SKM-1 (cell line): ENCODE measurements around the gene FSD1.

Experiments
- DNase-seq: peaks from one replicate; lab custom pipeline; 2025; ENCODE audit not compliant: unreplicated experiment; lab: John Stamatoyannopoulos, UW

FSD1 gene

DNA sequence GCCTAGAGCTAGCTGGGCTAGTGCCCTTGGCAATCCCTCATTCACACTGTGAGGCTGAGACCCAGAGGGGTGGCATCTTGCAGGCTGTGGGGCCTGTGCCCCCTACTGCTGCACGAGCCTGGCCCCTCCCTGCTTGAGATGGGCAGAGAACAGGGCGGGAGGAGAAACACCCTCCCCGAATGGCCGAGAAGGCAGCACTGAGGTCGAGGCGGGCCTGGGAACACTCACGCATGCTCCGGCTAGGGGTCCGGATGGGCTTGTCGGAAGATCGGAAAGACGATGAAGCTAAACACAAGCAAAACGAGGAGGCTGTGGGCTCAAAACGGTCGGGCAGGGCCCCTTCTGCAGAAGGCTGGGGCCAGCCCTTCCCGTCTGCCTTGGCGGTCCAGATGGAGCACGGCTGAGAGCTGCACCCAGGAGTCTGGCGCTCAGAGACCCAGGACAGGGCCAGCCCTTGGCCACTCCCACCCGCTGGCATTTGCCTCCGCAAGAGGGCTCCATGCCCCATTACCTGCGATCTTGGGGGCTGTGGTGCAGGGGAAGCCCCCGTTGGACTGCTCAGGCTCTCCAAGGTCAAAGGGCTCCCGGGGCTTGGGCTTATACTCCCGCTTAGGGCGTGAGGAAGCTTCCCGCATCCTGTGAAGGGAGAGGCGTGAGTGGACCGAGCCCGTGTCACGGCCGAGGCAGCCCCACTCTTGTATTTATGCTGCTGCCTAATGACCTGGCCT lies 57.9 kb downstream of the FSD1 start:
- no peak for DNase-seq

DNA sequence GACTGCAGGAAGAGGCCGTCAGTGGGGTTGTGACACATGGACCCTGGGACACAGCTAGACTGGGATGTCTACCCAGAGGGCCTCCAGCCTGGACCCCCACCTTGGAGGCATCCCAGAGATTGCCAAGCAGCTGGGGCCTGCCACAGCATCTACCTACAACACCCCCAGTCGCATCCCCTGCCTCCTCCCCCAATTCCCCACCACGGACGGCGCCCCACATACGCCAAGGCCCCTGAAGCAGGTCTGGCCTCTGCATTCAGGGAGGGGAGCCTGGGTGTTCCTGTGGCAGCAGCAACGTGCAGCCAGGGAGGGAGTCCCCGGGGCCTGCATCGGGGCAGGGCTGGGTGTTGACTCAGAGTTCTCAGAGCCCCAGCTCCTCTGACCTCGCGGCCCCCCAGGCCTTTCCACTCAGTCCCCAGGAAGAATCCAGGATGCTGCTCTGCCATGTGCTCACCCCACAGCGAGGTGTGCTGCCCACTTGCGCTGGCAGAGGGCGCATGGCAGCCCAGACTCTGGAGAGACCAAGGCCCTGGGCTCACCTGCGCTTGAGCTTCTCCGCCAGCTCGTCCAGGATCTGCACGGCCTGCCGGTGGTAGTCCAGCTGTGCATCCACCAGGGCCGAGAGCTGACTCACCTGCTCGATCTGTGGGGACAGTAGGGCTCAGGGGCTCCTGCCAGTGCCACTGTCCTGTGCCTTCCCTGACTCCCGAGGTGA lies 58.6 kb downstream of the FSD1 start:
- no peak for DNase-seq

DNA sequence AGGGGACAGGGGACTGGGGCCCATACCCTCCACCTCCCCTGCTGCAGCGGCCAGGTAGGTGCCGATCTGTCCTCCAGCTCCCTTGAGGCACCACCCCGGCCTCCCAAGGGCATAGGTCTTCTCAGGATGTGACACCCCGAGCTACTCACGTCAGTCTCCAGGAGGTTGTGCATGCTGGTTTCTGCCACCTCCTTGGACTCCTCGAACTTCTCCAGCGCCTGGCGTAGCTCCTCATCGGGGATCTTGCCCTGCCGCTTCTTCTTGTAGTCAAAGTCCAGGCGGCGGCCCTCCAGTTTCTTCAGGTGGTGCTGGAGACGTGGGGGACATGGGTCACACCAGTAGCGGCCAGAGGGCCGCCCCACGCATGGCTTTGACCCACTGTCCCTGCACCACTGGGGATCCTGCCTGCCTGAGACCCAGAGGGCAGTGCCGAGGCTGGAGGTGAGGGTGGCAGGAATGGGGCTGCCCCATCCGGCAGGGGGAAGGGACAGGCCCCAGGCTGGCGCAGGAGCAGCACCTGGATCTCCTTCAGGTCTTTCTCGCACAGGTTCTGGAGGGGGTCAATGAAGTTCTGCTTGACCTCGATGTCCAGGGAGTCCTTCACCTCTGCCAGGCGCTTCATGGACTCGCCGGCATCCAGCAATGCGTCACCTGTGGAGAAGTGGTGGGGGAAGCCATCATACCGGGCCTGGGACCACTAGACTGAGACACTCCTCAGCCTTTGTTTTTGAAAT lies 59.3 kb downstream of the FSD1 start:
- DNase-seq = no peak

- no peak for DNase-seq
Measured at GRCh38 chr19:4365341-4365740, 60.9 kb downstream of the FSD1 start.

DNA sequence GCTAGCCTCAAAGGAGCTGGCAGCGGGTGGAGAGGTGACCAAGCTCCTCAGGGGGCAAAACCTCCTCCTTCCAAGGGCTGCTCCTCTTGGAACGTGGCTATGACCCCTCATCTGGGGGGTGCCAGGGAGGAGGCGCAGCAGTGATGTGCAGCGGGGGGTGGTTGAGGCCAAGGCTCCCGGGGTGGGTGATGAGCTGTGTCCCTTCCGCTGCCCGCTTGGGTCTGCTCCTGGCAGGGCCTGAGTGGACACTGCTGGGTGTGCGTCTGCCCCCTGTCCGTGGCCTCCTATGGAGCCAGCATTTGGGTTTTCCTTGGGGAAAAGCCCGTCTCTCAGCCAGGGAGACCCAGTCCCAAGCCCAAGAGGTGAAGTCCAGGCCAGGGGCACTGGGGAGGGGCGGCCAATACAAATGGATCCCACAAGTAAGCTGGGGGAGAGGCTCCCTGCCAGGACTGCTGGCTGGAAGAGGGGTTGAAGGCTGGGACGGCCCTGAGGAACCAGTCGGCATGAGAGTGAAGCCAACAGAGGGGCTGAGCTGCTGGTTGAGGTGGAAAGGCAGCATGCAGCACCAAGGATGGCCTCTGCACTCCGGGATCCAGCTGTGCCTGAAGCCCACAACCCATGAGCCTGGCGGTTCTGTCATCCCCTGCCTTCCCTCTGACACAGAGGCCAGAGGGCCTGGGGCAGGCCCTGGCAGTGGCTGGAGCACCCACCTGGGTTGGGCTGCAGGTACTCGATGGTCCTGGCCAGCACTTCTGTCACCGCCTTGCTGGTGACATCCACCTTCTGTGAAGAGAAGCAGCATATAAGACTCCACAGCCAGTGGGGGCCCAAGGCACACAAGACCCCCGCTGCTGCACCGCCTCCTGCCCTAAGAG lies 61.6 kb downstream of the FSD1 start:
- no peak for DNase-seq

GRCh38 chr19:4366666-4367335 lies 62.4 kb downstream of the FSD1 start:
- no peak for DNase-seq

GRCh38 chr19:4367336-4367723 lies 62.9 kb downstream of the FSD1 start:
- DNase-seq = no peak

DNA sequence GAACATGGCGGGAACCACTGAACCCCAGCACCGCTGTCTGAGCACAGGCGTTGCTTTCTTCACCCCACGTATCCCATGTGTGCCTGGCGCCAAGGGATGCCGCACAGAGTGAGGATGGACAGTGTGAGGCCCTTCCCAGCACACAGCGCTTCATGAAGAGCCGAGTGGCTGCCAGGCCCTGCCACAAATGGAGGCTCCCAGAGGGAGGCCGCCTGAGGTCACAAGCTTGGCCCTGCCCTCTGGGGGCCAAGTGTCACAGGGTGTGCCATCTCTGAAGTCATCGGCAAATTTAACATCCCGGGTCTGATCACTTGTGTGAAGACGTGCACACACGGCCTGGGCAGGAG lies 63.4 kb downstream of the FSD1 start:
- DNase-seq = no peak

DNA sequence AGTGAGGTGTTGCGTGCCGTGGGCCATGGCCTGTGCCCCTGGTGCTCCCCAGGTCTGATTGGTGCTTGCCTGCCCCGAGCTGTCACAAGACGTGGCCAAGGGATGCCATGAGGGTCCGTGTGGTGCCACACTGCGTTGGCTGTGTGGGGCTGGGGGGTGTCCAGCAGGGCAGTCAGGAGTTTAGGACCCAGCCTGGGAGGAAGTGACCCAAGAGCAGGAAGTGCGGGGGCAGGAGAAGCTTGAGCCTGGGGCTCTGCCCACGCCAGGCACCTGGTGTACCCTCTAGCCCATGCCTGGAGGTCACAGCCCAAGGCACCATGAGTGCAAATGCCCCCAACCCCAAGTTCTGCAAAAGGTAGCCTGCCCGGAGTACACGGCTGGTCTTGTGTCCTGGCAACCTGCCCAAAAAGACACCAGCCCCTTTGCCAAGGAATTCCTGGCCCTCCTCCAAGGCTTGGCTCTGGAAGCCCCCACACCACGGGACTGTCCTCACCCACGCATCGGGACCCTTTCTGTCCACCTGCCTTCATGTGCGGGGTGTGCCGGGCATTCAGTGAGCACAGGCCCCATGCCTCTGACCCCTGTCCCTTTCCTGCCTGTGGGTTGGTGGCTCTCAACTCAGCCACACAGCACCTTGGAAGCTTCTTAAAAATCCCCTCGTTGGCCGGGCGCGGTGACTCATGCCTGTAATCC lies 63.9 kb downstream of the FSD1 start:
- DNase-seq = no peak

DNA sequence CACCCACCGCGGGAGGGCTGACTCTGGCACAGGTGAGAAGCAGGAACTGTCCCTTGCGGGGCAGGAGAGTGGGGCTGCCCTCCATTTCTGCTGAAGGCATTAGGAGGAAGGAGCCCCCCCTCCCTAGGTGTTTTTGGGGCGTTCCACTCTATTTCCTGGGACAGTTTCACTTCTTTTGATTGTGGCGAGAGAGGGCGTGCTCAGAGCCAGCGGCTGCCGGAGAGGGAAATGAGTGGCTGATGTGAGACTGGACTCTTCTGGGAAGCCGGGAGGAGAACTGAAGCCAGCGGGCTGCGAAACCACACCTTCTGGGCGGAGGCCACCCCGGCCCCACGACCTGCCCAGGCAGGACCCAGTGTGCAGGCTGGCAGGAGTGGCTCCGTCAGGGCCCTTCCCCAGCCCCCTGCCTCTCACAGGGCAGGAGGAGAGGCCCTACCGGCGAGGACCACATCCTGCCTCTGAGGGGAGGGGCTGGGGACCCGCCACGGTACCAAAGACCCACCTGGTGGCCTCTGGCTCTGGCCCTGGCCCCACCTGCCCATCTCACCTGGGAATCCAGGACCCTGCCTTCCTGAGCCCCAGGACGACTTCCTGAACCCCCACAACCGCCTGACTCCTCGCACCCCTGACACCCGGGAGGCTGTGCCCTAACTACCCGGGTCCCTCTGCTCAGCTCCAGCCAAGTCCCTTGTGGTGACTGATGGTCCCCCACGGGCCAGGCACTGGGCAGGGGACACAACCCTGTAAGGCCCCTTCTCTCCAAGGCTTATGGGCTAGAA lies 64.9 kb downstream of the FSD1 start:
- DNase-seq = peak; percentile 28

GRCh38 chr19:4369888-4370260 lies 65.5 kb downstream of the FSD1 start:
- no peak for DNase-seq

- no peak for DNase-seq
Measured at GRCh38 chr19:4370418-4371041, 66.1 kb downstream of the FSD1 start.

GRCh38 chr19:4371247-4372164 lies 67.1 kb downstream of the FSD1 start:
- DNase-seq = no peak

DNA sequence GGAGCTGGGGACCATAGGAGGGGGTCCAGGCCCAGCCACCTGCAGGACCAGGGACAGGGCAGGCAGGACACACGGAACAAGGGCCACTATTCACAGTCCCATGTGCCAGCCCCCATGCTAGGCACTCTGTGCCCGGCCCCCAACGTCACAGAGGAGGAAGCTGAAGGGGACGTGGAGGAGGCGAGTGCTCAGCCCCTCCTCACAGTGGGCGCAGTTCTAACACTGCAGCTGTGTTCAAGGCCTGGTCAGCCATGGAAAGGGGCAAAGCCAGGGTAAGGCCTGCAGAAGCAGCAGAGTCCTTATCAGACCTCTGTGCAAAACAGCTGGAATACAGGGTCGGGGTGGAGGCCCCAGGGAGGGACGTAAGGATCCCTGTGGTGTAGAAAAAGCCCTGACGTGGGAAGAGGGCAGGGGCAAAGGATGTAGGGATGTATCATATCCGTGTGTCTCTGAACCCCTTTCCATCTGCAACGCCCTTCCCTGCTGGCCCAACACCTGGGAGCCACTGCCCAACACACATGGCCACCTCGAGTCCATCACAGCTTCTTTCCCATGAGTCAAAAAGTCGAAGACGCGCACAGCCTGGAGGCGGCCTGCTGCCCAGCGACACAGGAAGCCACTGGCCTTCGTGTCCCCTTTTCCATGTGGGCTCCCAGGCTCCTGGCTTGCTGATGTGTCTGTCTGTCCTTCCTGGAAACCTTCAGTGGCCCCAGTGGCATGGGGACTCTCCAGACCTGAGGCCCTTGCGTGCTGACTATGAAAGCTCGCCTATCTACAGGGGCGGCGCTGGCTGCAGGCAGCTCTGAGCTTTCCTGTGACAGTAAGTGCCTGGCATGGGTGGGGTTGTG lies 68.0 kb downstream of the FSD1 start:
- no peak for DNase-seq

DNA sequence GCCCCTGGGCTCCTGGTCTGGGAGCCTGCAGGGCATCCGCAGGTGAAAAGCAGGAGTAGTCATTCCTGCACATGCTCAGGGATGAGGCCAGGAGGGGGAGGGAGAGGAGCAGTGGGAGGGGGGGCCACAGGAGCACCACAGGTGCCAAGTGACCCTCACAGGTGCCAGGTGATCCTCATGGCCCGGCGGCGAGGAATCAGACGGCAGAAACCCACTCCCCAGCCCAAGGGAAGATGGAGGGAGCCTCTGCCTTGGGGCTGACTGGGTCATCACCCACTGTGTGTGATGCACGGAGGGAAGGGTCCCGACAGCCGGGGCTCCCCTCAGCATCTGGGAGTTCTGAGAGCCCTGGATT lies 68.6 kb downstream of the FSD1 start:
- DNase-seq = no peak
